Stimulated activated CD8-positive, alpha-beta memory T cell treated with anti-CD3 and anti-CD28 coated beads, Interleukin-12 subunit alpha, Interleukin-12 subunit beta, amount 100 ng/mL, for 4 hours (primary cell): ENCODE measurements around the gene SPEM2.

ENCODE experiments used
- DNase-seq: peaks from one replicate; pipeline ENCODE4 v3.0.0-alpha.2; 2020; ENCODE audit warnings: low read depth

SPEM2 gene

GRCh38 chr17:7403977-7404736 is 21.3 kb upstream of the SPEM2 start, which contains the start of gene TMEM256:
Gene TMEM256, minus strand, starts transcription at chr17:7404097. Its CDS starts 13 bp downstream, at chr17:7404084.
- peak; percentile 89 for DNase-seq

- peak; percentile 61 for DNase-seq
Measured at GRCh38 chr17:7404737-7405349, 20.6 kb upstream of the SPEM2 start.

GRCh38 chr17:7405350-7406234 is 19.8 kb upstream of the SPEM2 start:
- DNase-seq: no peak

GRCh38 chr17:7406235-7406825 is 19.1 kb upstream of the SPEM2 start:
- DNase-seq: no peak

- no peak for DNase-seq
Measured at GRCh38 chr17:7407082-7407481, 18.3 kb upstream of the SPEM2 start.

GRCh38 chr17:7407485-7408251 is 17.7 kb upstream of the SPEM2 start, which contains the start of gene NLGN2:
Gene NLGN2, plus strand, starts transcription at chr17:7407845. Its CDS starts 411 bp downstream, at chr17:7408256.
- no peak for DNase-seq

- DNase-seq: no peak
Measured at GRCh38 chr17:7408252-7408727, 17.1 kb upstream of the SPEM2 start.

GRCh38 chr17:7408863-7409262 is 16.6 kb upstream of the SPEM2 start:
- DNase-seq: no peak

- DNase-seq: no peak
Measured at GRCh38 chr17:7409716-7410115, 15.7 kb upstream of the SPEM2 start.

- no peak for DNase-seq
Measured at GRCh38 chr17:7410634-7411426, 14.6 kb upstream of the SPEM2 start.

- DNase-seq: no peak
Measured at GRCh38 chr17:7411427-7411750, 14.0 kb upstream of the SPEM2 start.

GRCh38 chr17:7413346-7413985 is 11.9 kb upstream of the SPEM2 start:
- no peak for DNase-seq

- no peak for DNase-seq
Measured at GRCh38 chr17:7414837-7415236, 10.6 kb upstream of the SPEM2 start.

- DNase-seq: no peak
Measured at GRCh38 chr17:7415784-7416183, 9.6 kb upstream of the SPEM2 start.

GRCh38 chr17:7416323-7416722 is 9.1 kb upstream of the SPEM2 start:
- DNase-seq: no peak

GRCh38 chr17:7417056-7417655 is 8.3 kb upstream of the SPEM2 start:
- no peak for DNase-seq

- no peak for DNase-seq
Measured at GRCh38 chr17:7418472-7419152, 6.8 kb upstream of the SPEM2 start.

GRCh38 chr17:7419819-7420610 is 5.4 kb upstream of the SPEM2 start, which contains the start of gene SPEM1:
Gene SPEM1, plus strand, starts transcription at chr17:7420324. Its CDS starts 61 bp downstream, at chr17:7420385.
- no peak for DNase-seq
